Keratinocyte (primary cell): ENCODE results near the gene GFOD1.

Source experiments
- EZH2 ChIP-seq: IDR thresholded peaks from one replicate; pipeline ENCODE4 v1.6.1; 2012; ENCODE audit warnings: inconsistent platforms, mild to moderate bottlenecking, low read length, moderate library complexity
- TF ChIP-seq, protein P1 (sequence below), 3 experiments: IDR thresholded peaks in 1 of 3; conservative IDR thresholded peaks in 1 of 3; optimal IDR thresholded peaks in 1 of 3; 2 replicates in 2 of 3; 3 replicates in 1 of 3; pipeline versions ENCODE3 to v1.5.1; 2011; ENCODE audit warnings: low read length in 3 of 3, mild to moderate bottlenecking in 3 of 3, moderate library complexity in 2 of 3, control low read depth in 1 of 3, inconsistent platforms in 1 of 3; ENCODE audit not compliant: insufficient read depth in 2 of 3; ENCODE audit errors: extremely low read depth in 1 of 3

DNA sequence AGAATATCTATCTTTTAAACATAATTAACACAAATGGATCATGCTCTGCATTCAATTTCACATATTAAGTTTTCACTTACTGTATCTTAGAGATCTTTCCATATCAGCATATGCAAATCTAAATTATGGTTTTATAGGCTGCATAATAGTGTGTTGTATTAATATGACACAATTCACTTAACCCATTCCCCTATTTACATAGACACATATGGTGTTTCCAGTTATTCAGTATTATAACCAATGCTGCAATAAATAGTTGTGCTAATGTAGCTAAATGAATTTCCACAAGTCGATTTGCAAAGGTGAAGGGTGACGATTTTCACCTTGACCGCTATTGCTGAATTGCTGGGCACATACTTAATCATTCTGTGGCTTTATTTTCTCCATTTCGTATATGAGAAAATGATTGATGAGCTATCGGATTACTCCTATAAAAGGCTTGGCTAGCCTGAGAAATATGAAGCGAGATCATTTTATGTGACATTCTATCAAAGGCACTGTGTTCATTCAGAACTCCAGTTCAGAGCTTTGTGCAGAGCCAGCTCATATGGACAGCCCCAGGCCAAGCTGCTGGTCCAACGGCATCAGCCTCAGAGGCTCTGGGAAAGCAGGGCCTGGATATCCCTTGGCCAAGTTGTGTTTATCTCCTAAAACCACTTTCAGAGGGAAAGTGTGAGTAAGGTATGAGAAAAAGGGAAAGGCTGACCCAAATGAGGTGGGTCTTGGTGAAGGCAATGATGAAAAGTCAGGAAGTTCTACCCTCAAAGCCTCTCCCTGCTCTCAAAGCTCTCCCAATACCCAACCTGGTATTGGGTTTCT lies 50.8 kb downstream of the GFOD1 start:
- TF ChIP-seq, protein P1, sequence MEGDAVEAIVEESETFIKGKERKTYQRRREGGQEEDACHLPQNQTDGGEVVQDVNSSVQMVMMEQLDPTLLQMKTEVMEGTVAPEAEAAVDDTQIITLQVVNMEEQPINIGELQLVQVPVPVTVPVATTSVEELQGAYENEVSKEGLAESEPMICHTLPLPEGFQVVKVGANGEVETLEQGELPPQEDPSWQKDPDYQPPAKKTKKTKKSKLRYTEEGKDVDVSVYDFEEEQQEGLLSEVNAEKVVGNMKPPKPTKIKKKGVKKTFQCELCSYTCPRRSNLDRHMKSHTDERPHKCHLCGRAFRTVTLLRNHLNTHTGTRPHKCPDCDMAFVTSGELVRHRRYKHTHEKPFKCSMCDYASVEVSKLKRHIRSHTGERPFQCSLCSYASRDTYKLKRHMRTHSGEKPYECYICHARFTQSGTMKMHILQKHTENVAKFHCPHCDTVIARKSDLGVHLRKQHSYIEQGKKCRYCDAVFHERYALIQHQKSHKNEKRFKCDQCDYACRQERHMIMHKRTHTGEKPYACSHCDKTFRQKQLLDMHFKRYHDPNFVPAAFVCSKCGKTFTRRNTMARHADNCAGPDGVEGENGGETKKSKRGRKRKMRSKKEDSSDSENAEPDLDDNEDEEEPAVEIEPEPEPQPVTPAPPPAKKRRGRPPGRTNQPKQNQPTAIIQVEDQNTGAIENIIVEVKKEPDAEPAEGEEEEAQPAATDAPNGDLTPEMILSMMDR (optimal IDR thresholded peaks at IDR 0.05 in 1 of 3, IDR thresholded peaks at IDR 0.05 in 1 of 3, conservative IDR thresholded peaks at IDR 0.05 in 1 of 3; ENCODE audit: extremely low read depth in 1 of 3, insufficient read depth in 2 of 3, low read length in 3 of 3): no peak
- TF ChIP-seq EZH2: no peak
